NCI-H526 (cell line): Measurements from ENCODE around the gene RNPS1.

ENCODE experiments used
- DNase-seq, 2 experiments: peaks; one replicate each; lab custom pipeline; 2025; lab: John Stamatoyannopoulos, UW

RNPS1 gene

GRCh38 chr16:2213817-2214718, 53.9 kb downstream of the RNPS1 start:
- no peak for DNase-seq

- no peak for DNase-seq
Measured at GRCh38 chr16:2212362-2213324, 55.3 kb downstream of the RNPS1 start.

GRCh38 chr16:2211923-2212347, 56.0 kb downstream of the RNPS1 start:
- no peak for DNase-seq

DNA sequence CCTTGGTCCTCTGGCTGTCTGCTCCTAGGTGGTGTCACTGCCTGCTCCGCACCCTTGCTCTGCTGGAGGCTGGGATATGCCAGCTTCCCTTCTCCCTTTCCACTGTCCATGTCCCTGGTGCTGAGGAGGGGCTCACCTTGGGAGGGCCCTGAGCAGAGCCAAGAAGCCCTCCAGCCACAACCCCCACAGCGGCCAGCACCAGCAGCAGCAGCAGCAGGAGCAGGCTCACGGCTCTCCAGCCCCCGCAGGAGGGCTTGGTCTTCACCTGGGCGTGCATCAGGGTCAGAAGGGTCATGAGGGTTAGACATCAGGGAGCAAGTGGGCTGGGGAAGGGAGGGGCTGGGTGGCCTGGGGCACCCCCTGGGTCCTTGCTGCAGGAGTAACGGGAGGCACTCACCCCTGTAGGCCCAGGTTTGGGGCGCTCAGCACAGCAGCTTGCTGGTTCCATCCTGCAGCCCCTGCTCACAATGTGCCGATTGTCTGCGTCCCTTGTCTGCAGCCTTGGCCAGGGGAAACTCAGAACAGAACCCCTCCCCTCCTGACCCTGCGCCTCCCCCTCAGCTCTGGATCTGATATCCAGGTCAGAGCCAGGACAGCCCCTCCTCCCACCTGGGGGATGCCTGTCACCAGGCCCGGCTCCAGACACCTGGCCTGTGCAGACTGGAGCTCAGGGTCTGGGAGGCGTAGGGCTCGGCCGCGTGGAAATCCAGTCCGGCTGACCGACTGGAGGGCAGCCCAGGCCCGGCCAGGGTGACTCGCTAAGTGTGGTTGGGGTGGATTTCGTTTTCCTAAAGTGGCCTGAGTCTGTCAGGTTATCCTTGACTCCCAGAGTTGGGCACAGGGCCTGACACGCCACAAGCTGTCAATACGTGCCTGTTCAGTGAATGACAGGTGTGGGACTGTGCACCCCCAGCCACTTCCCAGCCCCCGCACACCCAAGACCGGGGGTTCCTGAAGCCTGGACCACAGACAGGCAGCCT, 57.2 kb downstream of the RNPS1 start, which contains the start of gene BRICD5:
BRICD5 (minus strand) TSS at position 478 of the 980 bp plus-strand sequence; CDS start at position 448, 30 bp downstream.
- DNase-seq, result no peak

- no peak for DNase-seq
Measured at GRCh38 chr16:2210009-2210332, 58.0 kb downstream of the RNPS1 start.

DNA sequence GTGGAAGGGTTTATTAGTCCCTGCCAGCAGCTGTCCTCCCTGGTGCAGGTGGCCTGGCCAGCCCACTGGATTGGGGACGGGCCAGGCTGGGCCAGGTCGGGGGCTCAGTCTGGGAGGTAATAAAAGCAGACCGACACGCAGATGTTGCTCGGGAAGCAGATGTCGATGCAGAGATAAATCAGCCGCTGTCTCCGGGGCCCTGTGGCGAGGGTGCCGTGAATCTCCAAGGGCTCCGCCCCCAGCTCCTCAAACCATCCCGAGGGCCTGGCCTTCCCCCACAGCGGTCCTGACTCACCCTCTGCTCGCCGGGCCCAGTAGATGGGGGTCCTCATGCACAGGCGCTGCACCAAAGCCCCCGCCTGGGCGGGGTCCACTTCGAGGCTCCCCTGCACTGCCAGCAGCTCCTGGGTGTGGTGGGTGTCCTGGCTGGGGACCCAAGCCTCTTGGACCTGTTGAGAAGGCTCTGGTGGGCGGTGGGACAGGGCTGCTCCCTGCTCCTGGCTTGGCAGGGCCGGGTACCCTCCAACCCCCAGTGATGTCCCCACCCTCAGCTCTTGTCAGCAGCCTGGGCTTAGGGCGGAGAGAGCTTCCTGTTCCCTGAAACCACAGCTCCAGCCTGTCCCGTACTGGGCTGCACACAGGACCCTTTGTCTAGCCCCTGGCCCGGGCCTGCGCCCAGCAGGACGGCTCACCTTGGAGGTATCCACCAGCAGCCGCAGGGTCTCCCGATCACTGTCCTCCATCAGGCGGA, 58.5 kb downstream of the RNPS1 start:
- no peak for DNase-seq

GRCh38 chr16:2208772-2209171, 59.2 kb downstream of the RNPS1 start:
- no peak for DNase-seq

DNA sequence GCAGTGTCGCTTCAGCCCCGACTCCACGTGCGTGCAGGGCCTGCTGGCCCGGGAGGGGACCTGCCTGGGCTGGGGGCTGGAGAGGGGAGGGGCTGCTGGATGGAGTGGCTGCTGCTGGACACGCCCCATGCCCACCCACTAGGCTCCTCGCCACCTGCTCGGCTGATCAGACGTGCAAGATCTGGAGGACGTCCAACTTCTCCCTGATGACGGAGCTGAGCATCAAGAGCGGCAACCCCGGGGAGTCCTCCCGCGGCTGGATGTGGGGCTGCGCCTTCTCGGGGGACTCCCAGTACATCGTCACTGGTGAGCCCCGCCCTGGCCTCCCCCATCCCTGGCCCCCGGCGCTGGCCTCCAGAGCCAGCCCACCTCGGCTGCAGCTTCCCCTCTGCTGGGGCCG, 59.6 kb downstream of the RNPS1 start:
- DNase-seq, result no peak

DNA sequence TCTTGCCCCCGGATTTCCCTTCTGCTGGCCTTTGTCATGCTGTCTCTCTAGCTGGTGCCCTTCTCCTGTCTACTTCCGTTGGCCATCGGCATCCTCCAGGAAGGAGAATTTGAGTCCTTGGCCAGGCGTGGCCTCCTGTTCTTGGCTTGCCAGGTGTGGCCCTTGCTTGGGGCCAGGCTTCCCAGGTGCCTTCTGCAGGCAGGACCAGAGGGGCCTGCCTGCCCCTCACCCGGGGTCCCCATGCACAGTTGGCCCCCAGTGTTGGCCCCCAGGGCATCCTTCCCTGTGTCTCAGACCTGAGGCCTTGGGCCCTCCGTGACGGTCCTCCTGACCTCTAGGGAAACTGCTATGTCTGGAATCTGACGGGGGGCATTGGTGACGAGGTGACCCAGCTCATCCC, 60.1 kb downstream of the RNPS1 start:
- no peak for DNase-seq

DNA sequence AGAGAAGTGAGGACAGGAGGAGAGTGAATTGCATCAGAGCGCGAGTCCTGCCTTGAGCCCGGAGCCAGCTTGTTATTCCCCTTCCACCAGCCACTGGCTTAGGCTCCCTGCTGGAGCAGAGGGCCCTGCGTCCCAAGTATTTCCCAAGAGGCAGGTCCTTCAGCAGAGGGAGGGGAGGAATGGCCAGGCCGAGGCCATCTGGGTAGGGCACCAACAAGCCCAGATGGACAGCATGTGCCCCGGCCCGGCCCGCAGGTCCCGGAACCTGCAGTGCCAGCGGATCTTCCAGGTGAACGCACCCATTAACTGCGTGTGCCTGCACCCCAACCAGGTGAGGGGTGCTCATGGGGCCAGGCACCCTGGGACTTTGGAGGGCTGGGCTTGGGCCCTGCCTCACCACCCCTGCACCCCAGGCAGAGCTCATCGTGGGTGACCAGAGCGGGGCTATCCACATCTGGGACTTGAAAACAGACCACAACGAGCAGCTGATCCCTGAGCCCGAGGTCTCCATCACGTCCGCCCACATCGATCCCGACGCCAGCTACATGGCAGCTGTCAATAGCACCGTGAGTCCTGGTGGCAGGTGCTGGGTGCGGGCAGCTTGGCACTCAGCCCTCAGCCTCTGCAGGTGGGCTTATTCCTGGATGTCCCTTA, 61.0 kb downstream of the RNPS1 start:
- no peak for DNase-seq

DNA sequence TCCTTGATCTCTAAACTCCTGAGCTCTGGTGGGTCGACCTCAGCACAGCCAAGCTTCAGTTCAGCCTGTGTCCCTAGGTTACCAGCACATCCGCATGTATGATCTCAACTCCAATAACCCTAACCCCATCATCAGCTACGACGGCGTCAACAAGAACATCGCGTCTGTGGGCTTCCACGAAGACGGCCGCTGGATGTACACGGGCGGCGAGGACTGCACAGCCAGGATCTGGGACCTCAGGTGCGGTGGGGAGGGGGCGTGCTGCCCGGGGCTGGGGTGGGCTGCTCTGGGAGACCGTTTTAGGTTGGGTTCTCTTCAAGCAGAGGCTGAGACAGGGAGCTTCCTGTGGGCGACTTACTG, 61.5 kb downstream of the RNPS1 start:
- no peak for DNase-seq

DNA sequence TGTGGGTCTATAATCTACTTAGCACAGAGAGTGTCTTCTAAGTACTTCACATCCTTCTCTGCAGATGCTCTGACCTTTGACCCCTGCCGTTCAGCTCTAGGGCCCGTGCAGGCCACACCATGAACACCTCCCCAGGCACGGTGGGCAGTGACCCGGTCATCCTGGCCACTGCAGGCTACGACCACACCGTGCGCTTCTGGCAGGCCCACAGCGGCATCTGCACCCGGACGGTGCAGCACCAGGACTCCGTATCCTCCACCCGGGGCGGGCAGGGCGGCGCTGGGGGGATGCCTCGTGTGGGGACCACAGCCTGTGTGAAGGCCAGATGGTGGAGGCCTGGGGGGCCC, 62.0 kb downstream of the RNPS1 start:
- DNase-seq, result no peak

GRCh38 chr16:2205104-2205966, 62.6 kb downstream of the RNPS1 start, which contains the start of gene MLST8:
TSS of gene MLST8 (plus strand) at chr16:2205454. CDS start at chr16:2206086, 632 bp downstream.
- DNase-seq, result peak; percentile 38 to 84

DNA sequence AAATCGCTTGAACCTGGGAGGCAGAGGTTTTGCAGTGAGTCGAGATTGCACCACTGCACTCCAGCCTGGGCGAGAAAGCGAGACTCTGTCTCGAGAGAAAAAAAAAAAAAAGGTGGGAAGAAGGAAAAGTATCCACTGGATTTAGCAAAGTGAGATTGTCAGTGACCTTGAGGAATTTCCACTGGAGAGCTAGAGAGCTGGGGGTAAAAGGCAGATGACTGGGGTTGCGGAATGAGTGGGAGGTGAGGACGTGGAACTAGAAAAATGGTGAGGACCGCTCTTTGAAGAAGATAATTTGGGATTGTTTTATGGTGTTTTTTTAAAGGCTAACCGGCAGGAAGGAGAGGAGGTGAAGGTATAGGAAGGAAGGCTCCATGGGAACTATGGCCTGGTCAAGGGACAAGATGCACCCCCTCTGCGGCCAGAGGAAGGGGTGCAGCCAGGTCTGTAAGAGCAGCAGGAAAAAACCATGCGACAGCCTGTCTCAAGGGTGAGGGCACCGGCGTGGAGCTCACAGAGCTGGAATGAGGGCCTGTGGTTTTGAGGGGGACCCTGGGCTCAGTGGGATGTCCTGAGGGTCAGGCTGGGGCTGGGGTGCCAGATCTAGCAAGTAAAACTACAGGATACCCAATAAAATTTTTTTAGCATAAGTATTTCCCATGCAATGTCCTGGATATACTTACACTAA, 63.4 kb downstream of the RNPS1 start:
- DNase-seq, result no peak
